Retinal pigment epithelial cell (primary cell): ENCODE results near the gene COL4A3.

ENCODE experiments used
- DNase-seq: peaks from one replicate; pipeline ENCODE4 v3.0.0-alpha.2; 2010; ENCODE audit warnings: low read depth
- H3K4me3 ChIP-seq: 2 replicates; pipeline ENCODE4 v1.5.1; 2011; ENCODE audit warnings: mild to moderate bottlenecking, low read length, control low read depth, moderate library complexity
- TF ChIP-seq, protein P1 (sequence below): conservative IDR thresholded peaks from 2 replicates; pipeline ENCODE4 v1.5.1; 2011; ENCODE audit warnings: low read depth, low read length, control low read depth, inconsistent platforms

The COL4A3 gene

DNA sequence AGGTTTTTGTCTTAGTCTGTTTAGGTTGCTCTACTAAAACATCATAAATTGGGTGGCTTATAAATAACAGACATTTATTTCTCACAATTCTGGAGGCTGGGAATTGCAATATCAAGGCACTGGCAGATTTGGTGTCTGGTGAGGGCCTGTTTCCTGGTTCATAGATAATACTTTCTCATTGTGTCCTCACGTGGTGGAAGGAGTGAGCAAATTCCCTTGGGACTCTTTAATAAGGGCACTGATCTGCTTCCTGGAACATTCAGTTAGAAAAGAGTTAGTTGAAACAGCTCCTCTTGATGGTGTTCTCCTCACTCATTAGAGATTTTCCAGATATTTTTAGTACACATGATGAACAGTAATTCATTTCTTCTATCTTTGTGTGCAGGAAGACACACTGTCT lies 22.3 kb downstream of the COL4A3 start:
- no peak for DNase-seq
- TF ChIP-seq, protein P1, sequence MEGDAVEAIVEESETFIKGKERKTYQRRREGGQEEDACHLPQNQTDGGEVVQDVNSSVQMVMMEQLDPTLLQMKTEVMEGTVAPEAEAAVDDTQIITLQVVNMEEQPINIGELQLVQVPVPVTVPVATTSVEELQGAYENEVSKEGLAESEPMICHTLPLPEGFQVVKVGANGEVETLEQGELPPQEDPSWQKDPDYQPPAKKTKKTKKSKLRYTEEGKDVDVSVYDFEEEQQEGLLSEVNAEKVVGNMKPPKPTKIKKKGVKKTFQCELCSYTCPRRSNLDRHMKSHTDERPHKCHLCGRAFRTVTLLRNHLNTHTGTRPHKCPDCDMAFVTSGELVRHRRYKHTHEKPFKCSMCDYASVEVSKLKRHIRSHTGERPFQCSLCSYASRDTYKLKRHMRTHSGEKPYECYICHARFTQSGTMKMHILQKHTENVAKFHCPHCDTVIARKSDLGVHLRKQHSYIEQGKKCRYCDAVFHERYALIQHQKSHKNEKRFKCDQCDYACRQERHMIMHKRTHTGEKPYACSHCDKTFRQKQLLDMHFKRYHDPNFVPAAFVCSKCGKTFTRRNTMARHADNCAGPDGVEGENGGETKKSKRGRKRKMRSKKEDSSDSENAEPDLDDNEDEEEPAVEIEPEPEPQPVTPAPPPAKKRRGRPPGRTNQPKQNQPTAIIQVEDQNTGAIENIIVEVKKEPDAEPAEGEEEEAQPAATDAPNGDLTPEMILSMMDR, result no peak
- no peak overlapping the region for H3K4me3 ChIP-seq

DNA sequence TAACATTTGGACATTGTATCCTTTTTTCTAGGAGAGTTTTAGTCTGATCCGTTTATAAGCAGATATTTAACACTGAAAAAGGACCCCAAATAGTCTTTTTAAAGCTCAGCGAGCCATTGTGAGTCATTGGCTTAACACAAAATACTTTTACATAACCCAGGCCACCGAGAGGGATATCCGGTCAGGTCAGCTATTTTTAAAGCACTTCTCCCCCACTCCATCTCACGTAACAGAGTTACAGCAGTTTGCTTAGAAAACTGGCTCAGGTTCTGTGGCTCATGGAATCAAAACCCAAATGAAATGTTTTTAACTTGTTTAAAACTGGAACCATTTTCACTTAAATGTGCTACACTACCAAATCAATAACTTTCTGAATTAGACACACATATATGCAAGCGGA lies 23.9 kb downstream of the COL4A3 start:
- TF ChIP-seq, protein P1, result no peak

DNA sequence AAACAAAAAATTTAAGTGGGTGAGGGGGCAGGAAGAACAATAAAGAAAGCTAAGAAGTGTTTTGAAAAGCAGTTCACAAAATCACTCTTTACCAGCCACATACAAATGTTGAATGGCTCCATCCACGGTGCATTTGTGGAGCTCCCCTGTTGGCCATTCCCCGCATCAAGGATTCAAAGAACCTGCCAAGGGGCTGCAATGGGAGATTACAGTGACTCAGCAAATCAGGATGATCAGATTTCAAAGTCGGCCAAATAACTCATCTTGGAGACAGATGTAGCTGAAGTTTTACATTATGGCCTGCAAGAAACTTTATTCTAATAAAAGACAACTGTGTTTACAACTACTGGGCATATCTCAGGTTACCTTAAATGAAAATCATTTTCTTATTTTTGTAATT lies 26.9 kb downstream of the COL4A3 start:
- DNase-seq, result no peak
- TF ChIP-seq, protein P1, result peak; percentile 5
- no peak overlapping the region for H3K4me3 ChIP-seq

More for the DNA sequence above, 23.9 kb downstream of the COL4A3 start:
- H3K4me3 ChIP-seq, result no peak overlapping the region
- peak; percentile 65 for DNase-seq

DNA sequence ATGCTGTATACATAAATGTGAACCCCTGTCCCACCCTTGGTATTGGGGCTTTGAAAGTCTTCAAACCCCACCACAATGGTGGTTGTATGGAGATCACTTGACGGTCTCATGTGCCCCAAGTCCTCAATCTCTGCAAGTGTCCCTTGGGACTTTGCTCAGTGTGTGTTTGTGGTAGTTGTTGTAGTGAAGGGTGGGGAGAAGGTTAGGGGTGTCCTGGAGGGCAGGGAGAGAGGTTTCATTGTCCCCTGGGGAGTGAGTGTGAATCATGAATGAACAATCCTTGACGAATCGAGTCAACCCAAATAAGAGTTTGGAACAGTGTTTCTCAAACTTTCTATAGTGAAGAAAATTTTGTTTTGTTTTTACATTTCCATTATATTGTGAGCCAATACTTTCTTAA lies 28.1 kb downstream of the COL4A3 start:
- TF ChIP-seq, protein P1, result no peak
- no peak for DNase-seq

DNA sequence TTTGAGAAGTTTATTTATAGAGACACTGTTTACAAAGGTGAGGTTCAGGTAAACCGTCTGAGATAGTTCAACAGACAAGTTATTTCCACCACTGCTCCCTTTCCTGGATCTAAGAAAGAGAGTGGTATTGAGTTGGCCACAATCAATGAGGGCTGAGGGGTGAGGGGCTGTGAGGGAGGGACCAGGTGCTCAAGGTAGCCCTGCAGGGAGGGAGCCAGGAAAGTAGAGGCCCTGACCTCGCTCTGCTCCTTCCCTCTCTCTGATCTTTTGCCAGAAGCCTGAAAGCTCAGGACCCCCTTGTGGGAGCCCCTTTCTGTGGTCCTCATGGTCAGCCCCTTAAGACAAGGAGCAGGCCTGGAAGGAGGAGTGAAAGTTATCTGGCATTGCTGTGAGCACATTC lies 29.8 kb downstream of the COL4A3 start:
- no peak overlapping the region for H3K4me3 ChIP-seq
- TF ChIP-seq, protein P1, result no peak
- DNase-seq, result no peak

More for the DNA sequence above, 28.1 kb downstream of the COL4A3 start:
- no peak overlapping the region for H3K4me3 ChIP-seq

DNA sequence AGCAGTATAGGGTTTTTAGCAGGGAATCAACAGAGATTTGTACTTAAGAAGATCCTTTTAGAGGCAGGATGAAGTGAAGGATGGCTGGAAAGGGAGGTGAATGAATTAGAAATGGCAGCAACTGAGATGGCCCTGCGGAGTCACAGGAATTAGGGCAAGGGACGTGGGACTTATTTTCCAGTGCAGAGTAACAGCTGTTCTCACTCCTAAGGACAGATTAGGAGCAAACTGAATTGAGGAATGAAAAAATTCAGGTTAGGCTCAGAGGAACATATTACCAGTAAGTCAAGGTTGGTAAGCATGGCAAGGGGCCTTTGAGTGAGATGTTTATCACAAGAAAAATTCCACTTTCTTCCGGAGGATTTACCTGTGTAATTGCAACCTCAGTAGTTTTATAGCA lies 34.4 kb downstream of the COL4A3 start:
- TF ChIP-seq, protein P1, result no peak
- no peak overlapping the region for H3K4me3 ChIP-seq
- DNase-seq, result no peak

DNA sequence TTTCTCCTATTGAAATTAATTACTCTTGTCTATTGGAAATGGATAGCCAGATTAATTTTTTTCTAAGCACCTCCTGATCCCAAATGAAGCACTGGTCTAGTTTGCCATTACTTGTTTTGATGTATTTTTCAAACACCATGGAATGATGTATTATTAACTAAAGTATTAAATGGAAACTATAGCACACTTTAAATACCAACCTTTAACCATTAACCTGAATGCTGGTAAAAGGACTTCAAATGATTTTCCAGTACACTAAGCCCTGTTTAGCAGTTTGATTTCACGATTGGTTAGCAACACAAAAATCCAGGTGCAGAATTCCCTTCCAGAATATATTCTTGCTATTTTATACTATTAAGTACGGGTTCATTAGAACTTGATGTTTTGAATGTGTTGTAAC lies 37.3 kb downstream of the COL4A3 start:
- H3K4me3 ChIP-seq, result no peak overlapping the region
- TF ChIP-seq, protein P1, result no peak
- no peak for DNase-seq
